Lung microvascular endothelial cell (primary cell): ENCODE data around the gene STK36. TPM values are rescaled to one million over a fixed set of nuclear protein-coding genes. Genes with fewer than 3 reads are reported as not detected.
A peak's percentile ranks its signal among the peaks of the same experiment; 100 is the strongest.

ENCODE experiments used
- DNase-seq, 2 donors: peaks; one replicate each; pipeline versions ENCODE4 v3.0.0 to v3.0.0-alpha.2; 2010; ENCODE audit warnings: low read depth in 2 of 2
- total RNA-seq: library from RNA; depleted of rRNA; stranded (reverse); fragments of >200 nt; gene quantifications from 2 replicates; pipeline ENCODE4 v1.2.1, GENCODE V29; 2014

STK36 gene
- total RNA-seq, 1 donor from 2014 or later = 6.9 TPM

- no peak for DNase-seq
These were observed 11.9 kb upstream of the STK36 start for GRCh38 chr2:218659988-218660358.

GRCh38 chr2:218662377-218662776 lies 9.5 kb upstream of the STK36 start:
- DNase-seq = no peak

- DNase-seq = no peak
These were observed 9.1 kb upstream of the STK36 start for GRCh38 chr2:218662827-218663226.

GRCh38 chr2:218663901-218664300 lies 8.0 kb upstream of the STK36 start:
- no peak for DNase-seq

GRCh38 chr2:218664653-218665052 lies 7.2 kb upstream of the STK36 start:
- DNase-seq = no peak

GRCh38 chr2:218671097-218671653 lies 711 bp upstream of the STK36 start:
- peak in 1 of 2 donors; percentile 24 for DNase-seq

GRCh38 chr2:218679119-218679518 lies 7.2 kb downstream of the STK36 start:
- DNase-seq = peak in 1 of 2 donors; percentile 56

- DNase-seq = no peak
These were observed 8.2 kb downstream of the STK36 start for GRCh38 chr2:218680061-218680460.

GRCh38 chr2:218687400-218688060 lies 15.6 kb downstream of the STK36 start:
- peak; percentile 78 to 85 for DNase-seq

GRCh38 chr2:218691234-218691633 lies 19.3 kb downstream of the STK36 start:
- DNase-seq = no peak

- DNase-seq = peak in 1 of 2 donors; percentile 47
These were observed 22.7 kb downstream of the STK36 start for GRCh38 chr2:218694405-218695145.

- no peak for DNase-seq
These were observed 27.0 kb downstream of the STK36 start for GRCh38 chr2:218698885-218699284.

- DNase-seq = no peak
These were observed 29.9 kb downstream of the STK36 start for GRCh38 chr2:218701806-218702205.

GRCh38 chr2:218703341-218703740 lies 31.5 kb downstream of the STK36 start:
- DNase-seq = no peak

- no peak for DNase-seq
These were observed 36.2 kb downstream of the STK36 start for GRCh38 chr2:218708086-218708485.

GRCh38 chr2:218709908-218710307 lies 38.0 kb downstream of the STK36 start:
- no peak for DNase-seq

GRCh38 chr2:218710334-218710686 lies 38.4 kb downstream of the STK36 start:
- no peak for DNase-seq

GRCh38 chr2:218710687-218711549 lies 39.0 kb downstream of the STK36 start, which contains the start of gene TTLL4:
TSS of gene TTLL4 (plus strand) at chr2:218710835. CDS start at chr2:218737677, 26,842 bp downstream.
- DNase-seq = peak; percentile 97

GRCh38 chr2:218711550-218711929 lies 39.7 kb downstream of the STK36 start:
- DNase-seq = peak; percentile 8 to 35

GRCh38 chr2:218713922-218714321 lies 42.0 kb downstream of the STK36 start:
- DNase-seq = no peak

GRCh38 chr2:218716070-218716469 lies 44.2 kb downstream of the STK36 start:
- DNase-seq = peak; percentile 21 to 86

- peak in 1 of 2 donors; percentile 45 for DNase-seq
These were observed 45.4 kb downstream of the STK36 start for GRCh38 chr2:218717262-218717661.
